Ureter (tissue), 1 donor: Measurements from ENCODE around the gene TREH. TPM values are rescaled to one million over a fixed set of nuclear protein-coding genes. Genes with fewer than 3 reads are reported as not detected.

ENCODE experiments used
- DNase-seq: peaks from one replicate; pipeline ENCODE4 v3.0.0-alpha.2; 2020; ENCODE audit warnings: low spot score
- total RNA-seq: library from RNA; stranded (reverse); gene quantifications from one replicate; pipeline ENCODE4 v1.2.4, GENCODE V29; 2023
- donor health status: DM: yes; HTN: yes; CAD: no.

Gene TREH
- total RNA-seq, 1 donor from 2014 or later, result 0.44 TPM

DNA sequence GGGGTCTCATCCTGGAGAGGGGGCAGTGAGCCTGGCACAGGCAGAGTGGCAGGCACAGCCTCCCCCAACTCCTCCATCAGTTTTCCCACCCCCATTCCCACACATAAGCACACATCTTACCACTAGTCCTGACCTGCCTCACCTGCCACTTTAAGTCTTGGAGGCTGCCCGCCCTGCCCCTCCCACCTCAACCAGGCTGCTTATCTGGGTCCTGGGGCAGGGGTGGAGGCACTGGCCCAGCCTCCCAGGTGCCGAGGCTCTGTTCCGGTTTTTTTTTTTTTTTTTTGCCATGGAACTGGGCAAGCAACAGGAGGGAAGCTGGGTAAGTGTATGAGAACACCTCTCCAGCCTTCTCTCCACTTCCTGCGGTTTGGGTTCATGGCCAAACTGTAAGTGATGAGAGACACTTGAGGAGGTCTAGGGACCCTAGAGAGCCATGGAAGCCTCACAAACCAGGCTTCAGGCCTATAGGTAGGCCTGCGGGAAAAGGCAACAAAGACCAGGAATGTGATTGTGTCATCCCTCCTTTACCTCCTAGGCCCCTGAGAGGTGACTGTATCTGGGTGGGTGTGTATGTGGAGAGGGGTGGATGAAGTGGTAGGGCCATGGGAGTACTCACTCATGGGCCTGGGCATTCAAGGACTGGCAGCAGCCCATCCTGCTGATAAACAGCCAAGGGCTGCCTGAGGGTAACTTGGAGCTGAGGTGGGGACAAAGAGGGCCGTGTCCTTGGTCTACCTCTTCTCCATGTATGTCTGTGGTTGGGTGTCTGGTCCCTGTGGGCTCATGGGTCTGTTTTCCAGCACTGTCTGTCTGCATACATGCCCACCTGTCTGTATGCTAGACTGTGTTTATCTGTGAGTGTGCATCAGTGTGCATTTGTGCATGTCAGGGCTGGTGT is 49.4 kb downstream of the TREH start:
- DNase-seq, result no peak

DNA sequence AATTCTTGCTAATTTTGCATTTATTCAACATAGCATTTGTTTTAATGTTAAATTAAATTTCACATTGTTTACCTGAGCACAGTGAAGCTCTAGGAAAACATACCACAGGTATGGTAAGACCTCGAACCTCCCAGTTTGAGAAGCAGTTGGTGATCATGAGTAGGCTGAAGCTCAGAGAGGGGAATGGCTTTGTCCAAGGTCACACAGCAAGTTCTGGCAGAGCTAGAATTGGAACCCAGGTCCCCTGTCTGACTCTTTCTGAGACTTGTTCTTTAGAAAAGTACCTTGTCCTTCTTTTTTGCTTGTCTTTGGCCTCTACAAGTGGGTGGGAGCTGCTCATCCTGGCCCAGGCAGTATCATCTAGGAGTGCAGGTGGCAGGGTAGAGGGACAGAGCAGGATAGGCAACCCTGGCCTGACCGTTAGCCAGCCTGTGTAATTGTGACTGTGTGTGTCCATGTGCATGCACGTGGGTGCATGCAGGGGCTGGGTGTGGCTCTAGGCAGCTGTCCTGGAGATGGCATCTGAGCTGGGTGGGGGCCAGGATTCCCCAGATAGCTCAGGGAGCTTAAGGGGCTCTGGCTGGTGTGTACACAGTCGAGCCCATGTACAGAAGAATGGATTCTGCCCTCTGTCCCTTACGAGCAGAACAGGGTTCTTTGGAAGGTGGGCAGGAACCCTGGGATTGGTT is 50.4 kb downstream of the TREH start:
- no peak for DNase-seq

DNA sequence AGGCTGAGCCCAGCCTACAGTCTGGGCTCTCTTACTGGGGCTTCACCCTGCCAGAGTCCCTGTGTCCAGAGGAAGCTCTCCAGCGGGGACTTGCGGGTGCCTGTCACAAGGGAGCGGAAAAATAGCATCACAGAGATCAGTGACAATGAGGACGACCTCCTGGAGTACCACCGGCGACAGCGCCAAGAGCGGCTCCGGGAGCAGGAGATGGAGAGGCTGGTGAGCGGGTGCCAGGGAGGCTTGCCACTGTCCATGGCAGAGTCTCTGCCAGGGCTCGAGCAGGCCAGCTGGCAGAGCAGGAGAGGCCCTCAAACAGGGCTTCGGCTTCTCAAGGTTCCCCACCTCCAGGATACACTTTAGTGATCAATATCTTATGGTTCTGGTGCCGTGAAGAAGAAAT is 51.0 kb downstream of the TREH start:
- no peak for DNase-seq

DNA sequence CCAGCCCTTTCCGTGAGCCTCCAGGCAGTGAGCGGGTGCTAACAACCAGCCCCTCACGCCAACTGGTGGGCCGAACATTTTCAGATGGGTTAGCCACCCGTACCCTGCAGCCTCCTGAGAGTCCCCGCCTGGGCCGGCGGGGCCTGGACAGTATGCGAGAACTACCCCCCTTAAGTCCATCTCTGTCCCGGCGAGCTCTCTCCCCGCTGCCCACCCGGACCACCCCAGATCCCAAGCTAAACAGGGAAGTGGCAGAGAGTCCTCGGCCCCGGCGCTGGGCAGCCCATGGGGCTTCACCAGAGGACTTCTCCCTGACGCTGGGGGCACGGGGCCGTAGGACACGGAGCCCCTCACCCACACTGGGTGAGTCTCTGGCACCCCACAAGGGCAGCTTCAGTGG is 51.4 kb downstream of the TREH start:
- DNase-seq, result no peak

DNA sequence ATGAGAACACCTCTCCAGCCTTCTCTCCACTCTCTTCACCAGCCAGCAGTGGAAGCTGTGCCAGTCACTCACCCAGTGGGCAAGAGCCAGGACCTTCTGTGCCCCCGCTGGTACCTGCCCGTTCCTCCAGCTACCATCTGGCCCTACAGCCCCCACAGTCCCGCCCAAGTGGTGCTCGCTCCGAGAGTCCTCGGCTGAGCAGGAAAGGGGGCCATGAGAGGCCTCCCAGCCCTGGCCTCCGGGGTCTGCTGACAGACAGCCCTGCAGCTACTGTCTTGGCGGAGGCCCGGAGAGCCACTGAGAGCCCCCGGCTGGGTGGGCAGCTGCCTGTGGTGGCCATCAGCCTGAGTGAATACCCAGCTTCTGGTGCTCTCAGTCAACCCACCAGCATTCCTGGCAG is 51.9 kb downstream of the TREH start:
- DNase-seq, result no peak

DNA sequence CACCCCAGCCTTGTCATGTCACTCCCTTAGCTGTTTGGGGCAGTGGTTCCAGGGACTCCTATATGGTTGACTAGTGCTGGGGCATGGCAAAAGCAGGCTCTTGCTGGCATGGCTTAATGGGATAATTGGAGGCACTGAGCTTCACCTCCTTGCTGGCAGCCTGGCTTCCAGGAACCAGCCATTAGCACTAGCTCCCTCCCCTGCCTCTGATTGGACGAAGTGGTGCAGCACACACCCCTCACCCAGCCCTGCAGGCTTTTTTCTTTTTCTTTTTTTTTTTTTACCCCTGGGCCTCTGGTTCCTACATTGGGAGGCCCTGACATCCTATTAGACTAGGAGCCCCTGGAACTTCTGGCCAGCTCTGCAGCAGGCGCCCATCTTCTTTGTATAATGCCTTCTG is 53.5 kb downstream of the TREH start:
- no peak for DNase-seq

DNA sequence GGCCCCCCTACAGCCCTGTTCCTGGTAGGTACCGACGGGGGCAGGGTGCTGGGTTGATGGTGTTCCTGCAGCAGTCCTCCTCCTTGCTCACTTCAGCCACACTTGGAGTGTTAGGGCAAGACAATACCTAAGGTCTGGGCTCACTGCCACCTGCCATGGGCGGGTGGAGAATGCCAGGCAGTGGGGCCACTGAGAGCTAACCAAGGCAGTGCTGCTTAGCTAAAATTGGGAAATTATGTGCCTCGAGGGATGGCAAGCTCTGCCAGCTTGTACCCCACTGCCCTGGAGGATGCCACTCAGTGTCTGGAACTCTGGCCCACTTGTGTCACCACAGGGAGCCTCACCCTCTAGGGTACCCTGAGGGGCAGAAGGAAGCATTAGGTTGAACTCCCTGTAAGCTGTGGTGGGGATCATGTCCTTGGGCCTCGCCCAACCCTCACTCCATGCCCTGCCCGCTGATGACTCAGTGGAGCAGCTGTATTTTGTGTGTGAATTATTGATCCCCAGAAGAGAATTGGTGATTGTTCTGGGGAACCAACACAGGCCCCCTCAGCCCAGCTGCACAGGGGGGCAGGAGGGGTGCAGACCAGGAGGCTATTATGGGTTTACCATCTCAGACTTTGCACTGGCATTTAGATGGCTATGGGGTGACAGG is 54.3 kb downstream of the TREH start:
- DNase-seq, result no peak

DNA sequence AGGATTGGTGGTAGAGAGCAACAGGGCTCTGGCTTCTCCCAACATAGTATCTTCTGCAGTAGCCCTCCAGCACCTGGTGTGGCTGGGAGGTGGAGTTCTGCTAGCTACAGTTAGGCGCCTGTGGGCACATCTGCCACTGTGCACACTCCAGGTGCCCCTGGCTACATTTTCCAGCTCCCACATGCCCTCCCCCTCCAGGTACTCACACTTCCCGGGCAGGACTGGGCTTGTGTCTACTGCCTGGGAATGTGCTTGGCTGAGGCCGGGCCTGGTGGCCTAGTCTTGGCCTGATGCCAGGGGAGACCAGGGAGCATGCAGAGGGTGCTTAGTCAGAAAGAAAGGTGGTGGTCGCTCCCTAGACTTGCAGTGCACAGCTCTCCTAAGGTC is 56.2 kb downstream of the TREH start:
- peak; percentile 79 for DNase-seq

DNA sequence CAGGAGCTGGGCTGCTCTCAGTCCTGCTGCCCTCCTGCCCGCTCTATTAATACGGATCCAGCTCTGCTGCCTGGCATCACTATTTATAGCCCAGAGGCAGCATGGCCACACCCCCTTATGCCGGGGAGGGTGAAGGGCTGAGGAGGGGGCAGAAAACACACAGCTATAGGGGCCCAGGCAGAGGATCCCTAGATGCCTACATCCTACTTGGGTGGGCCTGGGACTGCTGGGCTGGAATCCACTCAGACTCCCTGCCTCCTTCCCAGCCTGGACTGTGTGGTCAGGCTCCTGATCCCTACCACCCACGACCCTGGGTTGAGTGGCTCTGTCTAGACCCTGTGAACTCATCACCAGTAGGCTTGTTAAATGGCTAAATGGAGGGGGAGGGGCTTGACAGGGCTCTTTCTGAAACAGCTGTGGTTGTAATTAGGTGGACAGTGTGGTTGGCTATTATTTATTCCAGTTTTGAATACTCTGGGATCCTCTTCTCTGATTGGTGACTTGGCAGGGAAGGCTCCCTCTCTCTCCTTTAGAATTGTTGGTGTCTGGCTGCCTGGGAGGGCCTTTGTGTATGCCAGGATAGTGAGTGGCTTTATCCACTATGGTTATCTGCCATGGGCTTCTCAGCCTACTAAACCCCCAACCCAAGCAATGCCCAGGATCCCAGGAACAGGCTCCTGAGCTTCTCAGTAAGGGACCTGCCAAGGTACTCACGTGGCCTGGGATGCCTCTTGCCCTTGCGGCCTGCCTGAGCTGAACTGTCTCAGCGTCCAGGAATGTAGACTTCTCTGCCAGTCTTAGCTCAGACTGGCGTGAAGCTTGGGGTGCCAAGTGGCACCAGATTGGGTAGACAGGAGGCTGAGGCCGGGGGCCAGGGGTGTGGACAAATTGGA is 56.8 kb downstream of the TREH start:
- no peak for DNase-seq

DNA sequence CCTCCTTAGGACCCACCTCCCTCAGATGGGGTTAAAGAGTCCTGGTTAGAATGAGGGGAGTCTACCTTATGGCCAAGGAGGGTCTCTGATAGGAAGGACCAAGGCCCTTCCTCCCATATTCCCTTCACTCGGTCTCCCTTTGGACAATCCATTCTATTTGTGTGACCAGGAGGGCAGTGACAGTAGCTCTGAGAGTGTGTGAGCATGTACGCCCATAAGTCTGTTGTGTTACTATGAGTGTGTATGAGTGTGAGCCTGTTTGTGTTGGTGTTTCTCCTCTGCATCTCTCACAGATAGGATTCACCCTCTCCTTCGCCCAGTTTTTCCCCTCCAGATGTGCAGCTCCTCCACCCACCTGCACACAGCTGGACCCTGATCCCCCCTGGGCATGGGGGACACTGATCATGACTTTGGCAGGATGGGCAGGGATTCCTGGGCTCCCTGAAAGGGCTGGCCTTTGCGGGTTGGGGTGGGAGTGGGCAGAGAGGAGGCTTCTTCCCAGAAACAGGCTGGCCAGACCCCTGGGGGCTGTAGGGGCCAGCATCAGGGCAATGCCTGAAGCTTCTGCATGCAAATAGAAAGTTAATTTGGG is 57.6 kb downstream of the TREH start:
- DNase-seq, result no peak

DNA sequence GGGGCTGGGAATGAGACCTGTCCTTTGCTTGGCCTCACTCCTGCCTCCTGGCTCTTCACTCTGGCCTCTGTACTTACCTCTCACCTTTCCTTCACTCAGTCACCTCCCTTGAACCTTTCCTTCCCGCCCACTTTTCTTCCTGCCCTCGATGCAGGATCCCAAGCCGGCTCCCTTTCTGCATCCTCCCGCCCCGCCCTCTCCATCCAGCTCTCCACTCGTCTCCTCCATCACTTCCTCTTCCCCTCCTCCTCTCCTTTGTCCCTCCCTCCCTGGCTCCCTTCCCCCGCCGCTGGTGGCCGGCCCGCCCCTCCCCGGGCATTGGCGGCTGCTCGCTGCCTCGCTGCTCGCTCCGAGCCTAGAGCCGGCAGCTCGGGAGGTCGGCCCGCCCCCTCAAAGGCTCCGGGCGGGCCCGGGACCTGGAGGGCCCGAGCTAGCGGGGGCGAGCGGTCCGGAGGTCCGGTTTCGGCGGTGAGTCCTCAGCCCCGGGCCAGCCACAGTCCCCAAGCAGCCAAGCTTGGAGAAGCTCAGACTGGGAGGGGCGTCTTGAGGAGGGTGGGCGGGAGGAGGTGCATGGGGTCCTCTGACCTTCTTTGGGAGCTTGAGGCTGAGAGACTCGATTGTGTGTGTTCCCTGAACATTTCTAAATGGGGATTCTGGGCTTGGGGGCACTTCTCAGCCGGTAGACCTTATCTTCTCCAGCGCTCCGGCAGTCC is 58.2 kb downstream of the TREH start:
- peak; percentile 90 for DNase-seq

DNA sequence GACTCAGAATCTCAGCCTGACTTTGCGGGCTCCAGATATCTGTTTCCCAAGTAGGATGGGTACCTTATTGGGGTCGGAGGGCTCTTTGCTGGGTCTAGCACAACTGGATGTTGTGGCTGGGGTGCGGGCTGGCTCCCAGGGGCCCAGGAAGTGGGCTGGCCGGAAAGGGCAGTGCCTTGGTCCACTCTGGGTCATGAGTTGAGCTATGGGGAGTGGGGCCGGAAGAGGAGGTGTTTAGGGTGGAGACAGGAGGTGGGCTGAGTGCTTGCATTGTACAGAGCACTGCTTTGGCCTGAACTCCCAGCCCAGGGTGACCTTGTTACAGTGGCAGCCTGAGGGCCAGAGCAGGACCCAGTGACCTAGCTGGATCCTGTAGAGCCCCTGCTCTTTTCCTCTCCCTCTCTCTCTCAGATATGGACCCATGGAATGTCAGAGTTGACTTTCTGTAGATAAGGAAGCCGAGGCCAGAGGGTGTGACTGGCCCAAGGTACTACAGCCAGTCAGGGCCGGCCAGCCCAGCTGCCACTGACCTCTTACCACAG is 58.9 kb downstream of the TREH start:
- DNase-seq, result no peak

DNA sequence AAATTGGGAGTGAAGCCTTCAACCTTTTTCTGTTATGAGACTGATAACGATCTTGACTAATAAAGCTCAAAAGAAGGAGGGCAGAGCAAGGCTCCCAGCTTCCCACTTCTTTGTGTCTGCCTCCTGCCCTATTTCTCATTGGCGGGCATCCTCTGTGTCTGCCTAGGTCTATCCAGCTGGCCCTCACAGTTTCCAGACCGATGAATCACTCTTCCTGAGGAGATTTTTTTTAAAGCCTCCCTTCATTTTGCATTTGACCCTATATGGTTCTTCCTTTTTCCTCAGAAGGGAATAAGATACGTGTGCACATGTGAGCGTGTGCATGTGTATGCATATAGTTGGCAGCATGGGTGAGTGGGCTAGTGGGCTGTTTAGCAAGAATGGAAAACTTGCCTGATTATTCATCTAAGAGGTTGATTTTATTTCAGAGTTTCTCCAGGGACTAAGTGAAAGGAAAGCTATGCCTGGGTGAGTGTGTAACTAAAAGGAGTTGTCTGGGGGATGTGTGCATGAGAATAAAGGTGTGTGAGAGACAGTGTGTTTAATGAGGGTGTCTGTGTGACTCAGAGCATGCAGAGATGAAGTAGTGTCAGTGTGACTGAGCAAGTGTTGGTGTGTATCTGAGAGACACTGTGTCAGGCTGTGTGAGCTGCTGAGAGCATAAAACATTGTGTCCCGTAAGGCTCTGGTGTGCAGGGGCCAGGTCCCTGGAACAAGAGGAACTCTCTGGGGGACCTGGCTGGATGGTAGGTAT is 59.8 kb downstream of the TREH start:
- DNase-seq, result no peak

DNA sequence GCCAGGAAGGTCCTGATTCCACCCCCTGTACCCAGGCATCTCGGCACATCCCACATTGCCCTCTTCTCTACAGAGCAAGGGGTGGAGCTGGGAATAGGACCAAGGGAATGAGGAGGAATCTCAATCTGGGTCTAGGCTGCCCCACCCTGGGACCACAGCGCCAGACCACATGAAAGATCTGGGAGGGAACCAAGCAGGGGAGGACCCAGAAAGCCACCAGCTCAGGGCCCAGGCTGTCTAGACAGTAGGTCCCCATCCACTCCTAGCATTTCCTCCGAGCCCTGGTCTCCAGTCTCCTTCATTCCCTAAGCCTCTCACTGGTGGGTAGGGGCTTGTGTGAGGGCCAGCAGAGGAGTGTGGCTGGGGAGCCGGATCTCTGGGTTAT is 60.5 kb downstream of the TREH start:
- no peak for DNase-seq

DNA sequence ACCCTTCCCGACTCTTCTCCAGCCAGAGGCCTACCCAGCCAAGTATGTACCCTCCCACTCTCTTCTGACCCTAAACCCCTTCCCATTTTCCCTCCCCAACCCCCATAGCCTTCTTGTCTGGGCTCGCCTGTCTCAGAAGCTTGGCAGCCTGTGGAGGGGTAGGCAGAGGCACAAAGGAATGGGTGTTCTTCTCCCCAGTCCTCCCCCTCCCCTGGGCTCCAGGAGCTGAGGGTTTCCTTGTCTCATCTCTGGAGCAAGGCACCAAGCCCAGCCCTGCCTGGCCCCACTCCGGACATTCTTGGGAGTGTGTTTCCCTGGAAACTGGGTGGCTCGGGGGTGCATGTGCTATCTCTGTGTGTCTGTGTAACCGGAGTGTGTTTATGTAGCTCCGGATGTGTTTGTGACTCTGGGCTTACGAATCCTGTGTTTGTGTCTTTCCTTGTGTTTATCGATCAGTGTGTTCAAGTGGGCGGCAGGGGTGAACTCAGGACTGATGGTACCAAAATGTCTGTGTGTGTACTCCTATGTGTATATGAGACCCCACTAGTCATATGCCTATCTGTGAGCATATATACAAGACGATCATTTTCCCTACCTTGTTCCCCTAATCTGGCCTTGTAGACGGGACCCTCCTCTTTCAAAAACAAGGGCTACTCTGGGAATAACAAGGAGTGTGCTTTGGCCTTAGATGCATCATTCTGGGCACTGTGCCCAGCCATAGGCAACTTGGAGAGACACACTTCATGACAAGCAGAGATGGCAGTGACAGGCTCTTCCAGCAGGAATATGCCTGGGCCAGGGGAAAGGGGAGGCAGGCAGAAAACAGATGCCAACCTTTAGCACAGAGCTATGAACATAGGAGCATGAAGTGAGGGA is 61.1 kb downstream of the TREH start:
- no peak for DNase-seq

DNA sequence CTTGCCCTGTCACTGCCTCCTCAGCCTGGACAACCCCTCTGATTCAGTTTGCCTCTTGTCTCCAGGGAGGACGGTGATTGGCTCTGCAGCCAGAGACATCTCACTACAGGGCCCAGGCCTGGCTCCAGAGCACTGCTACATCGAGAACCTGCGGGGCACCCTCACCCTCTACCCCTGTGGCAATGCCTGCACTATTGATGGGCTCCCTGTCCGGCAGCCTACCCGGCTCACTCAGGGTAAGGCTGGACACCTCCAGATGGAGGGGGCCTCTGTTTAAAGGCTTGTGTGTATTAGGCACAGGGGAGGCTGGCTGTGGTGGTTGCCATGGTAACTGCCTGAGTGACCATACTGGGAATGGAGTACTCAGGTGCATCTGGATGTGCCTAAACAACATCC is 63.5 kb downstream of the TREH start:
- no peak for DNase-seq

DNA sequence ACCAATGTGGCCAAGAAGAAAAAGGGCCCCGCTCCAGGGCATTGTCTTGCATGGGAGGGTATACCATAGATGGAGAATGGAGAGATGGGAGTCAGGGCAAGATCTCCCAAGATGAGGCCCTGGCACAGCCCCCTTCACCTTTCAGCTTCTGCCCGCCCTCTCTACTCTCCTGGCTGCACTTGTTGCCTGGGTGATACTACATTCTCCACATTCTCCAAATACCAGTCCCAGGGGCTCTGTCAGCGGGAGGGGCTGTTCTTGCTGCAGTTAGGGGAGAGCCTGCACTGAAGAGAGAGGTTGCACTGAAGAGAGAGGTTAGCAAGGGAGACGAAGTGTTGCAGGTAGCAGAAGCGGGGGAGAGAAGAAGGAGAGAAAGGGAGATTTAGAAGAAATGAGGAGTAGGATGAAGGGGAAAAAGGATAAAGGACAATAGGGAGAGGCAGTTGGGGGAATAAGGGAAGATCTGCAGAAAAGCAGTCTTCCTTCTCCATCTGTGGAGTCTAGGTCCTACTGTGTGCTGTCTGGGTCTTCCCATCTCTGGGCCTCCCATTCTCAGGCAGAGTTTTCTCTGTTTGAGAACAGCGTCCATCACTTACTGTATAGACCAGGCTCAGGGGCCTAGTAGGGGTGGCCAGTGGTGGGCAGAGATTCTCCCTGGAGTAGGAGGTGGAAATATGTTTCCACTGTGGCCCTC is 64.0 kb downstream of the TREH start:
- no peak for DNase-seq

DNA sequence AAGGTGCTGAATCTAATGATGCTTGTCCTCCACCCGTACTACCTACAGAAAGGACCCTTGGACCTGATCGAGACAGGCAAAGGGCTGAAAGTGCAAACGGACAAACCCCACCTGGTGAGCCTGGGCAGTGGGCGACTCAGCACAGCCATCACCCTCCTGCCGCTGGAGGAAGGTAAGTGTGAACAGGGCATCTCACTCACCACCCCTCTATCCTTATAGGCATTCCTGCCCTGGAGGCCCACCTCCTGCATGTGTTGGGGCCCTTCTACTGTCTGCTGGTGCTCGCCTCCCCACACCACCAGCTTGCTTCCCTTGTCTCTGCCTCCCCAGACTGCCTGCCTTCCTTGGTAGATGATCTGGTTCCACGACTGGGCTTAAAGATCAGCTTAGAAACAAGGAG is 64.9 kb downstream of the TREH start:
- no peak for DNase-seq
